ENCODE results near the gene KIF21A. TPM values are rescaled to one million over a fixed set of nuclear protein-coding genes. Genes with fewer than 3 reads are reported as not detected.

Gene KIF21A
- total RNA-seq, 6 experiments from 2014 or later, result 18.4 to 32.9 (median 27.8) TPM

DNA sequence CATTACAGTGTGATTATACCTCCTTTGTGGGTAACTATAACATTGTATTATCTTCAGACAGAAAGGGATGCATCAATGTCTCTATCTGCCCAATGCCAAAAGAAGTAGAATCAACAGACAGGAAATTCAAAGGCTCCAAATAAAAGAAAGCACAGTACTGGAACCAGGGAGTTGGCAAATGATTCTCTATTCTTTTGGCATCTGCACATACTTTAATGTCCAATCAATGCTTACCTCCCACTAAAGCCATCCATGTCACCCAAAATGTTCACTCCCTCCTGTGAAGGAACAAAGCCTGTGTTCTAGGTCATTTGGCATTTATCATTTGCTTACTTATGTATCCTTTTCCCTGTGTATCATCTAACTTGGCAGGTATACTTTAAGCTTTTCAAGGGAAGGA is 36.7 kb downstream of the KIF21A start:
- DNase-seq (no peak), ATAC-seq (peak in 1 of 4 donors; percentile 35)
- H3K27me3 ChIP-seq, result no peaks in the 10 kb centered on the region
- TF ChIP-seq, protein P1, sequence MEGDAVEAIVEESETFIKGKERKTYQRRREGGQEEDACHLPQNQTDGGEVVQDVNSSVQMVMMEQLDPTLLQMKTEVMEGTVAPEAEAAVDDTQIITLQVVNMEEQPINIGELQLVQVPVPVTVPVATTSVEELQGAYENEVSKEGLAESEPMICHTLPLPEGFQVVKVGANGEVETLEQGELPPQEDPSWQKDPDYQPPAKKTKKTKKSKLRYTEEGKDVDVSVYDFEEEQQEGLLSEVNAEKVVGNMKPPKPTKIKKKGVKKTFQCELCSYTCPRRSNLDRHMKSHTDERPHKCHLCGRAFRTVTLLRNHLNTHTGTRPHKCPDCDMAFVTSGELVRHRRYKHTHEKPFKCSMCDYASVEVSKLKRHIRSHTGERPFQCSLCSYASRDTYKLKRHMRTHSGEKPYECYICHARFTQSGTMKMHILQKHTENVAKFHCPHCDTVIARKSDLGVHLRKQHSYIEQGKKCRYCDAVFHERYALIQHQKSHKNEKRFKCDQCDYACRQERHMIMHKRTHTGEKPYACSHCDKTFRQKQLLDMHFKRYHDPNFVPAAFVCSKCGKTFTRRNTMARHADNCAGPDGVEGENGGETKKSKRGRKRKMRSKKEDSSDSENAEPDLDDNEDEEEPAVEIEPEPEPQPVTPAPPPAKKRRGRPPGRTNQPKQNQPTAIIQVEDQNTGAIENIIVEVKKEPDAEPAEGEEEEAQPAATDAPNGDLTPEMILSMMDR (IDR thresholded peaks at IDR 0.05), result no peak
- no peak for TF ChIP-seq POLR2A (IDR thresholded peaks at IDR 0.05)
- H3K4me3 ChIP-seq, result no peak overlapping the region
- no peak overlapping the region for H3K27ac ChIP-seq
- intact Hi-C loops (cut with DNase I), result no loop called here
- H3K9me3 ChIP-seq, result no peaks in the 10 kb centered on the region
- H3K36me3 ChIP-seq, result no peaks in the 10 kb centered on the region
- no peaks in the 10 kb centered on the region for H3K4me1 ChIP-seq

DNA sequence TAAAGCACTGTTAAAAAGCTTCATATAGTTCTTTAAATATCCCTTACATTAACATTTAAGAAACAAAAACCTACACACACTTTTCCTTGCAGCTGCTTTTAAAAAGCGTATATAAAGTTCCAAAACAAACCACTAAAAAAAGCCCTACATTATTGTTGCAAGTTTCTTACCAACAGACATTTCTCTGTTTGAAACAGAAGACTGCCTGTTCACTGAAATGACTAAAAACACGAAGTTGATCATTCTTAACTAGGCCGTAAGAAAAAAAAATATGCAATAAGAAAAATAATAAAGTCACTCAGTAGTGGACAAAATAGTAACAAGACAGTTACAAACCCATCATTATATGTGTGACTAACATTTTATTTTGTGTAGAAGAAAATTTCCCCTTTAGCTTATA is 37.3 kb downstream of the KIF21A start:
- Histone ChIP-seq H3K9me3 (no peaks in the 10 kb centered on the region), H3K4me1 (no peaks in the 10 kb centered on the region), H3K36me3 (no peaks in the 10 kb centered on the region), H3K27ac (no peak overlapping the region), H3K4me3 (no peak overlapping the region), H3K27me3 (no peaks in the 10 kb centered on the region)
- TF ChIP-seq, protein P1 (IDR thresholded peaks at IDR 0.05), result no peak
- no peak for TF ChIP-seq POLR2A (IDR thresholded peaks at IDR 0.05)
- no peak for ATAC-seq
- WGBS (ENCODE audit: insufficient coverage, low coverage, low lambda C conversion rate, missing lambda C conversion rate), result 79% methylated on average over 3 of the region's 3 CpGs
- no peak for DNase-seq
- intact Hi-C loops (cut with DNase I), result no loop called here

DNA sequence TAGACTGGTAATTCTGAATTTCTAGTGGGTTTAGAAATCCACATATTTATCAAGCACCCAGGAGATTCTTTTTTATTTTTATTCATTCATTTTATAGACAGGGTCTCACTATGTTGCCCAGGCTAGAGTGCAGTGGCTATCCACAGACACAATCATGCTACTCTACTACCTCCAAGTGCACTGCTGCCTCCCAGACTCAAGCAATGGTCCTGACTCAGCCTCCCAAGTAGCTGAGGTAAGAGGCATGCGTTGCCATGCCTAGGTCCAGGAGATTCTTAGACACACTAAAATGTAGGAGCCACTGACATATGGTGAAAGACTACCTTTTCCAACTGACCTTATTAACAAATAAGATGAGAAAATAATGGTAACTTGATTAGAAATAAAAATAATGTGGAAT is 38.9 kb downstream of the KIF21A start:
- ATAC-seq, result no peak
- no peaks in the 10 kb centered on the region for H3K36me3 ChIP-seq
- no peaks in the 10 kb centered on the region for H3K27me3 ChIP-seq
- TF ChIP-seq, protein P1 (IDR thresholded peaks at IDR 0.05), result no peak
- TF ChIP-seq POLR2A (IDR thresholded peaks at IDR 0.05), result no peak
- no peak overlapping the region for H3K4me3 ChIP-seq
- H3K27ac ChIP-seq, result no peak overlapping the region
- DNase-seq, result no peak
- H3K4me1 ChIP-seq, result no peaks in the 10 kb centered on the region
- intact Hi-C loops (cut with DNase I), result no loop called here
- H3K9me3 ChIP-seq, result no peaks in the 10 kb centered on the region
- 100% methylated on average over 1 of the region's 1 CpG for WGBS (ENCODE audit: insufficient coverage, low coverage, low lambda C conversion rate, missing lambda C conversion rate)

DNA sequence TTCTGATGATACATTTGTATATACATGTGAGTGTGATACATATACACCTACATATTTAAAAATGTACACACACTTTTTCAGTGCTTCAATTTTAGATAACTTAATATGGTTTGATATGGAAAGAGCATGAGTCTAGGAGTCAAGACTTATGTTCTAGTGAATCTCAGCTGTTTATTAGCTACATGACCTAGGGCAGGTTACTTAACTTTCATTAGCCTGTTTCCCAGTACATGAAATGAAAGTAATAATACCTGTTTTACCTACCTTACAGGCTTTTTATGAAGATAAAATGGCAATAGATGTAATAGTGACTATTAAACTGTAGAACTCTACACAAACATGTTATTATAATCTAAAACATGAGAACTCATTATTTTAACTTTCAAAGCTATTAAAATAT is 39.5 kb downstream of the KIF21A start:
- ATAC-seq (no peak), DNase-seq (no peak)
- Histone ChIP-seq H3K4me1 (no peaks in the 10 kb centered on the region), H3K9me3 (no peaks in the 10 kb centered on the region), H3K27ac (no peak overlapping the region), H3K27me3 (no peaks in the 10 kb centered on the region), H3K36me3 (no peaks in the 10 kb centered on the region), H3K4me3 (no peak overlapping the region)
- intact Hi-C loops (cut with DNase I), result no loop called here
- TF ChIP-seq, protein P1 (IDR thresholded peaks at IDR 0.05), result no peak
- no peak for TF ChIP-seq POLR2A (IDR thresholded peaks at IDR 0.05)

DNA sequence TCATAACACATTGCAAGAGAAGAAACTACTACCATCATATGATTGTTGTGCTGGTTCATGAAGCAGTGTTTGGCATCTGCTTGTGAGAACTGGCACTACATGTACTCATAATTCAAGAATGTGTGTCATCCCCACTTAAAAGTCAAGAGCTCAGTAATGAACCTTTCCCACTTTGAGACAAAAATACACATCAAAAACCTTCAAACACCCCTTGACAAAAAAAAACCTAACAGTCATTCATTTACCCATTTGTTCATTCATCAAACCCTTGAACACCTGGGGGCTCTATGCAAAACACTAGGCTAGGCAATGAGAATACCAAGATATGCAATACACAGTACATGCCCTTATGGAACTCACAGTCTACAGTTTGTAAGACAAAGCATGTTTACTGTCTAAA is 40.0 kb downstream of the KIF21A start:
- no peak for ATAC-seq
- intact Hi-C loops (cut with DNase I), result no loop called here
- H3K36me3 ChIP-seq, result no peaks in the 10 kb centered on the region
- TF ChIP-seq, protein P1 (IDR thresholded peaks at IDR 0.05), result no peak
- no peak for TF ChIP-seq POLR2A (IDR thresholded peaks at IDR 0.05)
- DNase-seq, result no peak
- no peaks in the 10 kb centered on the region for H3K9me3 ChIP-seq
- H3K4me1 ChIP-seq, result no peaks in the 10 kb centered on the region
- H3K27me3 ChIP-seq, result no peaks in the 10 kb centered on the region
- H3K4me3 ChIP-seq, result no peak overlapping the region
- no peak overlapping the region for H3K27ac ChIP-seq
